Right atrium auricular region (tissue), 2 donors: ENCODE results near the gene TMEM108. TPM values are rescaled to one million over a fixed set of nuclear protein-coding genes. Genes with fewer than 3 reads are reported as not detected.

Source experiments
- DNase-seq: peaks from one replicate; pipeline ENCODE4 v3.0.0-alpha.2; 2019; ENCODE audit warnings: low spot score
- H3K27ac ChIP-seq, 2 donors: fragments of 200-600 bp; sonication (generic); 1 replicate in 1 of 2; 2 replicates in 1 of 2; pipeline ENCODE4 v1.5.1; 2016 to 2019
- H3K27me3 ChIP-seq, 2 donors: fragments of 200-600 bp; sonication (generic); one replicate each; pipeline versions ENCODE4 v1.5.1 to v1.6.0; 2017 to 2019
- H3K36me3 ChIP-seq: fragments of 200-600 bp; sonication (generic); one replicate; pipeline ENCODE4 v1.5.1; 2016
- H3K4me1 ChIP-seq, 2 donors: fragments of 200-600 bp; sonication (generic); one replicate each; pipeline versions ENCODE4 v1.5.1 to v1.6.0; 2017 to 2019
- H3K4me3 ChIP-seq, 2 donors: fragments of 200-600 bp; sonication (generic); 1 replicate in 1 of 2; 2 replicates in 1 of 2; pipeline ENCODE4 v1.5.1; 2017 to 2019; ENCODE audit warnings: mild to moderate bottlenecking in 1 of 2, moderate library complexity in 1 of 2
- H3K9me3 ChIP-seq, 2 donors: fragments of 200-600 bp; sonication (generic); one replicate each; pipeline ENCODE4 v1.5.1; 2019
- total RNA-seq, 2 donors: library from RNA; depleted of rRNA; stranded (reverse); fragments of >200 nt; gene quantifications; one replicate each; pipeline ENCODE4 v1.1.0, GENCODE V29; 2016
- TF ChIP-seq, protein P1 (sequence below), 2 donors: fragments of 200-600 bp; sonication (generic); IDR thresholded peaks; one replicate each; pipeline ENCODE4 v1.5.1; 2019; ENCODE audit warnings: antibody characterized with exemption in 2 of 2

The TMEM108 gene
- total RNA-seq, 2 donors from 2014 or later: 5.1 to 5.3 TPM

- Histone ChIP-seq H3K9me3 (no peaks in the 10 kb centered on the region), H3K27me3 (no peaks in the 10 kb centered on the region), H3K36me3 (no peaks in the 10 kb centered on the region), H3K27ac (no peak overlapping the region), H3K4me1 (peaks cover 0 to 26% of the 10 kb centered on the region in 2 donors), H3K4me3 (peak overlapping the region; percentile 59 to 77)
- TF ChIP-seq, protein P1, sequence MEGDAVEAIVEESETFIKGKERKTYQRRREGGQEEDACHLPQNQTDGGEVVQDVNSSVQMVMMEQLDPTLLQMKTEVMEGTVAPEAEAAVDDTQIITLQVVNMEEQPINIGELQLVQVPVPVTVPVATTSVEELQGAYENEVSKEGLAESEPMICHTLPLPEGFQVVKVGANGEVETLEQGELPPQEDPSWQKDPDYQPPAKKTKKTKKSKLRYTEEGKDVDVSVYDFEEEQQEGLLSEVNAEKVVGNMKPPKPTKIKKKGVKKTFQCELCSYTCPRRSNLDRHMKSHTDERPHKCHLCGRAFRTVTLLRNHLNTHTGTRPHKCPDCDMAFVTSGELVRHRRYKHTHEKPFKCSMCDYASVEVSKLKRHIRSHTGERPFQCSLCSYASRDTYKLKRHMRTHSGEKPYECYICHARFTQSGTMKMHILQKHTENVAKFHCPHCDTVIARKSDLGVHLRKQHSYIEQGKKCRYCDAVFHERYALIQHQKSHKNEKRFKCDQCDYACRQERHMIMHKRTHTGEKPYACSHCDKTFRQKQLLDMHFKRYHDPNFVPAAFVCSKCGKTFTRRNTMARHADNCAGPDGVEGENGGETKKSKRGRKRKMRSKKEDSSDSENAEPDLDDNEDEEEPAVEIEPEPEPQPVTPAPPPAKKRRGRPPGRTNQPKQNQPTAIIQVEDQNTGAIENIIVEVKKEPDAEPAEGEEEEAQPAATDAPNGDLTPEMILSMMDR (IDR thresholded peaks at IDR 0.05): no peak
- DNase-seq: no peak
Measured at GRCh38 chr3:133037436-133037835, 755 bp upstream of the TMEM108 start.

DNA sequence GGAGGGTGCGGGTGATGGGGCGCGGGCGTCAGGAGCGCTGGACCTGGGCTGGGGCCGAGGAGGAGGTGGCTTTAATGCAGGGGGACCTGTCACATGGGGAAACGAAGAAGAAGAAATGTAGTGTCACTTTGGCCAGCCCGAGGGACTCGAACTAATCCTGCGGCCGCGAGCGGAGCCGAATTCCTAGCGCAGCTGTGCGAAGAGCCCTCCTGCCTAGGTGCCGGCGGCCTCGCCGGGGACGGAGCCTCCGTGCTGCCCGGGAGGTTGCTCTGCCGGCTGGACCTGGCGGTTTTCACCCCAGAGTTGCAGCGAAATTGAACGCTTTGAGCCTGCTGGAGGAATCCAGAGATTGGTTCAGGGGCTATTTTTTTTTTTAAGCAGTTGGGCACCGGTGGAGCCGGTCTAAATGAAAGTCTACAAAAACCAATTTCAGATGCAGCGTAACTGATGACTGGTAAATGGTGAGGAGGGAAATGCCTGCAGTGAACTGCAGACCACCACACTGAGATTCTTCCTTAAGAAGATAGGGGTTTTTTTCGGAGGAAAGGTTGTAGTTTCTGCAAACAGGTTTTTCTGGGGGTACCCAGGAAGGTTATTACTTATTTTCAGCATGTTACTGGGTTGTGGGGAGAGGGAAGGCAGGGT lies 662 bp downstream of the TMEM108 start:
- H3K4me3 ChIP-seq: peak overlapping the region; percentile 59 to 77
- H3K27ac ChIP-seq: peak overlapping the region; percentile 61 to 69
- H3K4me1 ChIP-seq: peaks cover 0 to 26% of the 10 kb centered on the region in 2 donors
- no peaks in the 10 kb centered on the region for H3K9me3 ChIP-seq
- no peak for DNase-seq
- no peaks in the 10 kb centered on the region for H3K36me3 ChIP-seq
- H3K27me3 ChIP-seq: no peaks in the 10 kb centered on the region
- TF ChIP-seq, protein P1 (IDR thresholded peaks at IDR 0.05): no peak

DNA sequence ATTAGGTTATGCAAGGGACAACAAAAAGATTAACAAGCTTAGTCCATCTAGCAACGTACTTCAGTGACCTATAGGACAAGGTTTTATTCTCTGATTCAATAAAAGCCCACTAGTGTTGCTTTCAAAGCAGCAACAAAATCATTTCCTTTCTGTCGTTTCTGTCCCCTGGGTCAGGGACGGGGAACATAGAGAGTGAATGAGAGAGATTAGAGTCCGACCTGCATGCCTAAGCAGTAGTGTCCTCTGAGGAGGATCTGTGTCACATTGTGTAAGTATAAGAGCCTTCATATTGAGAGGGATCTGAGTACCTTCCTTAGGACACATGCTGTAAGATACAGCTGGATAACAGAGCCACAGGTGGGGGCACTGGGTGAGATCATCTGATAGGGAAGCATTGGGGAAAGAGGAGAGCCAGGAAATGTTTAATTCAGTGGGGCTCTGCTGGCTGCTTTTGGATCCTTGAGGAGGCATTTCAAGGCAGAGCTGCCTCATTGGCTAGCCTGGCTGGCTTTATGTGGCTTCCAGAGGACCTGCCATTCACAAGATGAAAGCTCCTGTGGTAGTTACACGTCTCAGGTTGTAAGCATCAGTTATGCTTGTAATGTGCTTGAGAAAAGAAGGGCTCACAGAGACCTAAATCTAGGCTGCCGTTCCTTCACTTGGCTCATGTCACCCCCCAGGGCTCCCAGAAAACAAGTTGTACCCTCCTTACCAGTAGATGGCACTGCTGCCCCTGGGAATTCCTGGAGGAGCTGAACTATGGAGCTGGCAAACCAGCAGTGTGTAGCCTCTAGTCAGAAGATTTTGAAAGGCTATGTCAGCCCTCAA lies 2.7 kb downstream of the TMEM108 start:
- Histone ChIP-seq H3K27me3 (no peaks in the 10 kb centered on the region), H3K4me3 (peak overlapping the region in 1 of 2 donors; percentile 3), H3K9me3 (no peaks in the 10 kb centered on the region), H3K4me1 (peaks cover 0 to 26% of the 10 kb centered on the region in 2 donors), H3K36me3 (no peaks in the 10 kb centered on the region), H3K27ac (peak overlapping the region; percentile 12 to 61)
- TF ChIP-seq, protein P1 (IDR thresholded peaks at IDR 0.05): peak; percentile 71 to 79
- peak; percentile 86 for DNase-seq

DNA sequence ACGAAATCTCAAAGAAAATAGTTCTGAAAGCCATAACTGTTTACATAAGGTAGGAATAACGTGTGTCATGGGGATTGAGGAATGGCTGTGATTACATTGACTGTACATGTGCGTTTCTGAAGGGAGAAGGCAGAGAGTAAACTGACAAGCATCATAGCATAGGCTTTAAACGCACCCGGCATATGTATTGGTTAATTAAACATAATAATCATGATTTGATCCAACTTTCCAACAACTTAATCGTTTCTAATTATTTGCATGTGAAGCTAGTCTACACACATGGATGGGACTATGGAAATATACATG lies 3.3 kb downstream of the TMEM108 start:
- Histone ChIP-seq H3K27ac (no peak overlapping the region), H3K36me3 (no peaks in the 10 kb centered on the region), H3K27me3 (no peaks in the 10 kb centered on the region), H3K4me3 (no peak overlapping the region), H3K4me1 (peaks cover 0 to 26% of the 10 kb centered on the region in 2 donors), H3K9me3 (no peaks in the 10 kb centered on the region)
- TF ChIP-seq, protein P1 (IDR thresholded peaks at IDR 0.05): peak in 1 of 2 donors; percentile 1
- DNase-seq: no peak

GRCh38 chr3:133042778-133043177 lies 4.6 kb downstream of the TMEM108 start:
- Histone ChIP-seq H3K4me1 (peaks cover 0 to 21% of the 10 kb centered on the region in 2 donors), H3K36me3 (no peaks in the 10 kb centered on the region), H3K27ac (no peak overlapping the region), H3K4me3 (no peak overlapping the region), H3K27me3 (no peaks in the 10 kb centered on the region), H3K9me3 (no peaks in the 10 kb centered on the region)
- DNase-seq: no peak
- TF ChIP-seq, protein P1 (IDR thresholded peaks at IDR 0.05): no peak
